Effector memory CD4-positive, alpha-beta T cell (primary cell): ENCODE data around the gene BPNT1.

Source experiments
- DNase-seq, 3 donors: peaks; one replicate each; pipeline ENCODE4 v3.0.0-alpha.2; 2020
- H3K27ac ChIP-seq: 2 replicates; pipeline ENCODE4 v1.7.0; 2013; ENCODE audit warnings: mild to moderate bottlenecking, low read length, moderate library complexity; ENCODE audit not compliant: insufficient read depth, poor library complexity, severe bottlenecking
- H3K27me3 ChIP-seq: replicated peaks from 2 replicates; pipeline ENCODE4 v1.7.0; 2013; ENCODE audit warnings: mild to moderate bottlenecking, low read length; ENCODE audit not compliant: insufficient read depth, control insufficient read depth, poor library complexity, severe bottlenecking
- H3K36me3 ChIP-seq: 2 replicates; pipeline ENCODE4 v1.7.0; 2013; ENCODE audit warnings: mild to moderate bottlenecking, low read length, moderate library complexity; ENCODE audit not compliant: control insufficient read depth, insufficient read depth
- H3K4me1 ChIP-seq: 2 replicates; pipeline ENCODE4 v1.7.0; 2013; ENCODE audit warnings: low read length, mild to moderate bottlenecking; ENCODE audit not compliant: control insufficient read depth, insufficient read depth, poor library complexity, severe bottlenecking
- H3K4me3 ChIP-seq: 2 replicates; pipeline ENCODE4 v1.7.0; 2013; ENCODE audit warnings: low read length, low read depth, mild to moderate bottlenecking; ENCODE audit not compliant: insufficient read depth, poor library complexity, severe bottlenecking
- H3K9me3 ChIP-seq: 2 replicates; pipeline ENCODE4 v1.7.0; 2013; ENCODE audit warnings: mild to moderate bottlenecking, low read length, moderate library complexity; ENCODE audit not compliant: control insufficient read depth

BPNT1 gene

GRCh38 chr1:220077887-220078286 is 11.7 kb downstream of the BPNT1 start:
- no peak for DNase-seq
- H3K4me3 ChIP-seq, result no peak overlapping the region
- H3K4me1 ChIP-seq, result no peaks in the 10 kb centered on the region

GRCh38 chr1:220076861-220077762 is 12.5 kb downstream of the BPNT1 start:
- no peaks in the 10 kb centered on the region for H3K9me3 ChIP-seq
- H3K36me3 ChIP-seq, result peaks cover 23% of the 10 kb centered on the region
- no peaks in the 10 kb centered on the region for H3K4me1 ChIP-seq
- no peaks in the 10 kb centered on the region for H3K27me3 ChIP-seq
- no peak overlapping the region for H3K27ac ChIP-seq
- DNase-seq, result no peak
- H3K4me3 ChIP-seq, result no peak overlapping the region

More at GRCh38 chr1:220077887-220078286, 11.7 kb downstream of the BPNT1 start:
- peaks cover 15% of the 10 kb centered on the region for H3K36me3 ChIP-seq
- no peaks in the 10 kb centered on the region for H3K27me3 ChIP-seq
- no peak overlapping the region for H3K27ac ChIP-seq
- no peaks in the 10 kb centered on the region for H3K9me3 ChIP-seq

- Histone ChIP-seq H3K9me3 (no peaks in the 10 kb centered on the region), H3K27ac (no peak overlapping the region), H3K4me3 (no peak overlapping the region), H3K4me1 (no peaks in the 10 kb centered on the region), H3K27me3 (no peaks in the 10 kb centered on the region), H3K36me3 (peaks cover 43% of the 10 kb centered on the region)
- no peak for DNase-seq
Observed at GRCh38 chr1:220067269-220068204, 22.1 kb downstream of the BPNT1 start.

- H3K4me3 ChIP-seq, result no peak overlapping the region
- no peak overlapping the region for H3K27ac ChIP-seq
- peaks cover 35% of the 10 kb centered on the region for H3K36me3 ChIP-seq
- no peaks in the 10 kb centered on the region for H3K4me1 ChIP-seq
- no peaks in the 10 kb centered on the region for H3K9me3 ChIP-seq
- H3K27me3 ChIP-seq, result no peaks in the 10 kb centered on the region
- no peak for DNase-seq
Observed at GRCh38 chr1:220062629-220063028, 27.0 kb downstream of the BPNT1 start.

GRCh38 chr1:220060876-220061275 is 28.7 kb downstream of the BPNT1 start:
- no peak overlapping the region for H3K4me3 ChIP-seq
- no peak for DNase-seq
- no peak overlapping the region for H3K27ac ChIP-seq
- peaks cover 25% of the 10 kb centered on the region for H3K36me3 ChIP-seq
- no peaks in the 10 kb centered on the region for H3K4me1 ChIP-seq
- H3K9me3 ChIP-seq, result no peaks in the 10 kb centered on the region
- H3K27me3 ChIP-seq, result no peaks in the 10 kb centered on the region

- Histone ChIP-seq H3K27me3 (no peaks in the 10 kb centered on the region), H3K4me3 (no peak overlapping the region), H3K36me3 (peaks cover 5% of the 10 kb centered on the region), H3K4me1 (no peaks in the 10 kb centered on the region), H3K27ac (no peak overlapping the region), H3K9me3 (no peaks in the 10 kb centered on the region)
- DNase-seq, result no peak
Observed at GRCh38 chr1:220056374-220056773, 33.2 kb downstream of the BPNT1 start.

- peaks cover under 1% of the 10 kb centered on the region for H3K36me3 ChIP-seq
- peak within 1 kb of the TSS; percentile 91 for H3K27ac ChIP-seq
- H3K27me3 ChIP-seq, result no peaks in the 10 kb centered on the region
- peak; percentile 90 to 92 (median 90) for DNase-seq
- peak within 1 kb of the TSS; percentile 97 for H3K4me3 ChIP-seq
- no peaks in the 10 kb centered on the region for H3K4me1 ChIP-seq
- no peaks in the 10 kb centered on the region for H3K9me3 ChIP-seq
Observed at GRCh38 chr1:220046052-220046930, 43.3 kb downstream of the BPNT1 start, which contains the start of gene EPRS1. Gene EPRS1, minus strand, starts transcription at chr1:220046505. Its CDS starts 117 bp downstream, at chr1:220046388.

GRCh38 chr1:220045356-220046051 is 44.1 kb downstream of the BPNT1 start:
- peak overlapping the region; percentile 91 for H3K27ac ChIP-seq
- no peaks in the 10 kb centered on the region for H3K4me1 ChIP-seq
- no peaks in the 10 kb centered on the region for H3K27me3 ChIP-seq
- peaks cover 5% of the 10 kb centered on the region for H3K36me3 ChIP-seq
- no peak for DNase-seq
- no peaks in the 10 kb centered on the region for H3K9me3 ChIP-seq
- peak overlapping the region; percentile 97 for H3K4me3 ChIP-seq
